ENCODE measurements around the gene GATA5.

GRCh38 chr20:62470001-62470400 is 5.8 kb downstream of the GATA5 start:
- TF ChIP-seq CTCF (IDR thresholded peaks at IDR 0.05; ENCODE audit: insufficient read depth, low read depth, low read length) (no peak), EZH2 (IDR thresholded peaks at IDR 0.05; ENCODE audit: insufficient read depth, low read length) (no peak)
